HEK293 (cell line): ENCODE measurements around the gene GPHN.

Experiments
- SCRT2 ChIP-seq: fragments of 450-650 bp; formaldehyde crosslinking; IDR thresholded peaks from 2 replicates; pipeline ENCODE4 v1.5.1; 2016; ENCODE audit warnings: missing biosample characterization, missing genetic modification characterization
- SETDB1 ChIP-seq: IDR thresholded peaks from one replicate; pipeline ENCODE4 v1.6.1; 2017; ENCODE audit warnings: mild to moderate bottlenecking, low read length, moderate library complexity, mixed read lengths; ENCODE audit not compliant: insufficient read length
- ZNF169 ChIP-seq: fragments of 450-650 bp; formaldehyde crosslinking; IDR thresholded peaks from 2 replicates; pipeline ENCODE4 v1.5.1; 2016; ENCODE audit warnings: missing biosample characterization, missing genetic modification characterization
- ZNF184 ChIP-seq: fragments of 450-650 bp; IDR thresholded peaks from 2 replicates; pipeline ENCODE4 v1.5.1; 2018; ENCODE audit warnings: missing biosample characterization, mild to moderate bottlenecking, missing genetic modification characterization
- ZNF423 ChIP-seq: fragments of 450-650 bp; formaldehyde crosslinking; IDR thresholded peaks from 2 replicates; pipeline ENCODE4 v1.5.1; 2016; ENCODE audit warnings: missing biosample characterization, missing genetic modification characterization
- ZNF449 ChIP-seq: fragments of 450-650 bp; formaldehyde crosslinking; IDR thresholded peaks from 2 replicates; pipeline ENCODE4 v1.5.1; 2017; ENCODE audit warnings: missing biosample characterization, mild to moderate bottlenecking, missing genetic modification characterization, moderate library complexity
- ZNF501 ChIP-seq: fragments of 450-650 bp; formaldehyde crosslinking; IDR thresholded peaks from 2 replicates; pipeline ENCODE4 v1.5.1; 2016; ENCODE audit warnings: missing biosample characterization, missing genetic modification characterization
- TF ChIP-seq, protein P1 (sequence below): fragments of 450-650 bp; formaldehyde crosslinking; IDR thresholded peaks from 2 replicates; pipeline ENCODE4 v1.5.1; 2016; ENCODE audit warnings: missing biosample characterization, missing genetic modification characterization
- TF ChIP-seq, protein P2 (sequence below): fragments of 450-650 bp; formaldehyde crosslinking; IDR thresholded peaks from 2 replicates; pipeline ENCODE4 v1.5.1; 2016; ENCODE audit warnings: missing biosample characterization, missing genetic modification characterization

DNA sequence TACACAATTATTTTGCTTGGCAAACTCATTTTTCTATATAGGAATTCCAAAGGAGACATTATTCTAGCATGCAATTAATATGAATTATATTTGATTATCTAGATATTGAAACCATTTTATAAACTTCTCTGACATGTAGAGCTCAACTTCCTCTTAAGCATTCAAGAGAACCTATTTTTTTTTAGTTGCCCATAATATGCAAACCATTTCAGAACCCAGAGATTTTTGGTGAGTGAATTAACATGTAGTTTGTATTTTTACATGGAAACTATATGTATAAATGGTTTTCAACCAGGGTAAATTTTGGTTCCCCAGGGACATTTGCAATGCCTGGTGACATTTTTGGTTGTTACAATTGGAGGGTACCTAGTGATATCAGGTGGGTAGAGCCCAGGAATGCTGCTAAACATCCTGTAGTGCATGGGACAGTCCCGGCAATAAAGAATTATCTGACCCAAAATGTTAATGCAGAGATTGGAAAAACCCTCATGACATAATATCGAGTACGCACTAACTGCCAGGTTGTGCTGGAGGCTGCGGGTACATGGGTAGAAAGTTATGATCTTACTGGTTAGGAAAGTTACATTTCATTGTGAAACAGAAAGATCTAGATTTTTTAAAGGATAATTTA, 342.4 kb downstream of the GPHN start:
- TF ChIP-seq, protein P1, sequence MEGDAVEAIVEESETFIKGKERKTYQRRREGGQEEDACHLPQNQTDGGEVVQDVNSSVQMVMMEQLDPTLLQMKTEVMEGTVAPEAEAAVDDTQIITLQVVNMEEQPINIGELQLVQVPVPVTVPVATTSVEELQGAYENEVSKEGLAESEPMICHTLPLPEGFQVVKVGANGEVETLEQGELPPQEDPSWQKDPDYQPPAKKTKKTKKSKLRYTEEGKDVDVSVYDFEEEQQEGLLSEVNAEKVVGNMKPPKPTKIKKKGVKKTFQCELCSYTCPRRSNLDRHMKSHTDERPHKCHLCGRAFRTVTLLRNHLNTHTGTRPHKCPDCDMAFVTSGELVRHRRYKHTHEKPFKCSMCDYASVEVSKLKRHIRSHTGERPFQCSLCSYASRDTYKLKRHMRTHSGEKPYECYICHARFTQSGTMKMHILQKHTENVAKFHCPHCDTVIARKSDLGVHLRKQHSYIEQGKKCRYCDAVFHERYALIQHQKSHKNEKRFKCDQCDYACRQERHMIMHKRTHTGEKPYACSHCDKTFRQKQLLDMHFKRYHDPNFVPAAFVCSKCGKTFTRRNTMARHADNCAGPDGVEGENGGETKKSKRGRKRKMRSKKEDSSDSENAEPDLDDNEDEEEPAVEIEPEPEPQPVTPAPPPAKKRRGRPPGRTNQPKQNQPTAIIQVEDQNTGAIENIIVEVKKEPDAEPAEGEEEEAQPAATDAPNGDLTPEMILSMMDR (tag by site-specific recombination): no peak
- no peak for TF ChIP-seq ZNF423
- TF ChIP-seq, protein P2, sequence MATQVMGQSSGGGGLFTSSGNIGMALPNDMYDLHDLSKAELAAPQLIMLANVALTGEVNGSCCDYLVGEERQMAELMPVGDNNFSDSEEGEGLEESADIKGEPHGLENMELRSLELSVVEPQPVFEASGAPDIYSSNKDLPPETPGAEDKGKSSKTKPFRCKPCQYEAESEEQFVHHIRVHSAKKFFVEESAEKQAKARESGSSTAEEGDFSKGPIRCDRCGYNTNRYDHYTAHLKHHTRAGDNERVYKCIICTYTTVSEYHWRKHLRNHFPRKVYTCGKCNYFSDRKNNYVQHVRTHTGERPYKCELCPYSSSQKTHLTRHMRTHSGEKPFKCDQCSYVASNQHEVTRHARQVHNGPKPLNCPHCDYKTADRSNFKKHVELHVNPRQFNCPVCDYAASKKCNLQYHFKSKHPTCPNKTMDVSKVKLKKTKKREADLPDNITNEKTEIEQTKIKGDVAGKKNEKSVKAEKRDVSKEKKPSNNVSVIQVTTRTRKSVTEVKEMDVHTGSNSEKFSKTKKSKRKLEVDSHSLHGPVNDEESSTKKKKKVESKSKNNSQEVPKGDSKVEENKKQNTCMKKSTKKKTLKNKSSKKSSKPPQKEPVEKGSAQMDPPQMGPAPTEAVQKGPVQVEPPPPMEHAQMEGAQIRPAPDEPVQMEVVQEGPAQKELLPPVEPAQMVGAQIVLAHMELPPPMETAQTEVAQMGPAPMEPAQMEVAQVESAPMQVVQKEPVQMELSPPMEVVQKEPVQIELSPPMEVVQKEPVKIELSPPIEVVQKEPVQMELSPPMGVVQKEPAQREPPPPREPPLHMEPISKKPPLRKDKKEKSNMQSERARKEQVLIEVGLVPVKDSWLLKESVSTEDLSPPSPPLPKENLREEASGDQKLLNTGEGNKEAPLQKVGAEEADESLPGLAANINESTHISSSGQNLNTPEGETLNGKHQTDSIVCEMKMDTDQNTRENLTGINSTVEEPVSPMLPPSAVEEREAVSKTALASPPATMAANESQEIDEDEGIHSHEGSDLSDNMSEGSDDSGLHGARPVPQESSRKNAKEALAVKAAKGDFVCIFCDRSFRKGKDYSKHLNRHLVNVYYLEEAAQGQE (tag by site-specific recombination): no peak
- no peak for TF ChIP-seq ZNF449 (tag by site-specific recombination)
- no peak for TF ChIP-seq ZNF169
- TF ChIP-seq ZNF184 (tag by site-specific recombination): no peak
- TF ChIP-seq SCRT2 (tag by site-specific recombination): no peak
- TF ChIP-seq ZNF501: no peak
- no peak for TF ChIP-seq SETDB1
